T-helper 22 cell (primary cell): ENCODE measurements around the gene RPUSD4.
A peak's percentile ranks its signal among the peaks of the same experiment; 100 is the strongest.
"Not testable (repeated sequence)": the region's sequence is repeated elsewhere in the genome, so short reads cannot be mapped to it uniquely, and the experiment has no call there.

ENCODE experiments used
- DNase-seq: peaks from one replicate; pipeline ENCODE4 v3.0.0-alpha.2; 2020; ENCODE audit warnings: low read depth

RPUSD4 gene, protein sequence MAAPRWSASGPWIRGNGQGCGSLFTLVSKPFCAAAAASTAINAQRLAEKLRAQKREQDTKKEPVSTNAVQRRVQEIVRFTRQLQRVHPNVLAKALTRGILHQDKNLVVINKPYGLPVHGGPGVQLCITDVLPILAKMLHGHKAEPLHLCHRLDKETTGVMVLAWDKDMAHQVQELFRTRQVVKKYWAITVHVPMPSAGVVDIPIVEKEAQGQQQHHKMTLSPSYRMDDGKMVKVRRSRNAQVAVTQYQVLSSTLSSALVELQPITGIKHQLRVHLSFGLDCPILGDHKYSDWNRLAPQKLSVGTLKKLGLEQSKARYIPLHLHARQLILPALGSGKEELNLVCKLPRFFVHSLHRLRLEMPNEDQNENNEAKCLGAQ

DNA sequence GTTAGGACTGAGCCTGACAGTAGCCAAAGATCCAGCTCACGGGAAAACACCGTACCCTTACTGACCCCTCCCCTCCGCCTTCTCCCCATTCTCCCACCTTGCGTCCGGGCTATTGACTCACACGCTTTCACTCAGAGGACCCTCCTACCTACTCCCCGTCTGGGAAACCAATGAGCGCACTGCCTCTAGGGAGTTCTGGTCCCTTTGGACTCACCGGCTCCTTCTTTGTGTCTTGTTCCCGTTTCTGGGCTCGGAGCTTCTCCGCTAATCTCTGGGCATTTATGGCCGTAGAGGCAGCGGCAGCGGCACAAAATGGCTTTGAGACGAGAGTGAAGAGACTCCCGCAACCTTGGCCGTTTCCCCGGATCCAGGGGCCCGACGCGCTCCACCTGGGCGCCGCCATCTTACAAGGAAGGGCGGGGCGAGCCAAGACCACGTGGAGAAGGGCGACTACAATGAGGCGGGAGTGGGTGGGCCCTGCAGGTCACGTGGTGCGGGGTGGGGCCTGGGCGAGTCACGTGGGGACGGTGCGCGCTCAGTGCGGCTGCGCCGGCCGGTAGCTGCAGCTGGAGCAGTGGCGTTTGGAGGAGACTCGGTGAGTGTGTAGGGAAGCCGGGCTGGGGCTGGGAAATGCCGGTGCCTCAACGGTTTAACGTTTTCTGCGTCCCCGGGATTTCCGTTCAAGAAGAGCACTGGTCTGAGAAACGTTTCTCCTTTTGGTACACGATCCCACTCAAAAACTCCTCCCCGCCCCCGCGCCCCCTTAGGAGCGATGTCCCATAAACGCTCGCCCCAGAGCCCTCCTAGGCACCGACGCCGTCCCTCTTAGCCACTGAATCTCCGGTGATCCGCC lies at the start of gene RPUSD4, which contains the start of gene FAM118B:
RPUSD4 (minus strand) TSS at position 415 of the 853 bp plus-strand sequence; CDS start at position 403, 12 bp downstream.
FAM118B (plus strand) TSS at position 547 of the 853 bp plus-strand sequence. CDS start 23,220 bp downstream, outside the sequence.
- DNase-seq: peak; percentile 96

DNA sequence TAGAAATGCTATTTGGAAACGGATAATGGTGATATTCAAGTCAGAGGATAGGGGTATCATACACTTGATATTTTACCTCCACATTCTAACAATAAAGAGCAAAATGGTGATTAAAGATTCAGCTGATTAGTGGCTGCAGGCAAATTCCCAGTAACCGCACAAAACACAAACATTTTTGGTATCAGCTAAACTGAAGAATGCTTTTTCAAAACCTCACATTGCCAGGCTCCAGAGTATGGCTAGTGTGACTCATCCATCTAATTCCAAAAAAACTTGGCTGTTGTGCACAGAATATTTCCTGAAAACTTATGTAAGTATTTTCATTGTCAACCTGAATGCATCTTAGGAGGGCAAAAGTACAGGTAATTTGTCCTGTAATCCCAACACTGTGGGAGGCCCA lies 46.3 kb upstream of the RPUSD4 start:
- no peak for DNase-seq

DNA sequence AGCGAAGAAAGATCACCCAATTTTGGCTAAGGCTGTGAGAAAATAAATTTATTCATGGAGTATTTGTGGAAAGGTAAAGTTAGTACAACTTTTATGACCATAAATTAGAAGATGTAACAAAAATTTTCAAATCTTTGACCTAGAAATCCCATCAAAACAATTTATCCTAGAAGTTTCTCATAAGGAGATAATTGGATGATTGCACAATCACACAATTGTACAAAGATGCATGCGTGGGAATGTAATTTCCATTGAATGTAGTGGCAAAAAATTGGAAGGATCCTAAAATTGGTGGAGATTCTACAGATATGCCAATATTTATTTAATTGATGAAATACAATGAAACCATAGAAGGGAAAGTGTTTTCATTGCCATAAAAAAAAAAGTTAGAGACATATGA lies 45.7 kb upstream of the RPUSD4 start:
- no peak for DNase-seq

DNA sequence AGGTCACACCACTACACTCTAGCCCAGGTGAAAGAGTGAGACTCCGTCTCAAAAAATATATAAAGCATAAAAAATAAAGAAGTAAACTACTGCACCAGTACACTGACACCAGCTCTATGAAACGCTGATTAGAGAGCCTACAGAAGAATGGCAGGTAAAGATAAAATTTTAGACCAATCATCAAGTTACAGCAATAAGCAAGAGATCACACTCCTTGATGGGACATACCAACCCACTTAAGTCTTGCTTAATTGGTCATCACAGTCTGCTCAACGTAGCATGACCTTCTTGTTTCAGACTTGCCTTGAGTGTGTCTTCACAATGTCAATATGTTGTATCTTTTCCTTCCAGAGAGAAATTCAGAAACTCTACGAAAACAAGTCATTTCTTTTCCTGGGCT lies 44.8 kb upstream of the RPUSD4 start:
- no peak for DNase-seq

DNA sequence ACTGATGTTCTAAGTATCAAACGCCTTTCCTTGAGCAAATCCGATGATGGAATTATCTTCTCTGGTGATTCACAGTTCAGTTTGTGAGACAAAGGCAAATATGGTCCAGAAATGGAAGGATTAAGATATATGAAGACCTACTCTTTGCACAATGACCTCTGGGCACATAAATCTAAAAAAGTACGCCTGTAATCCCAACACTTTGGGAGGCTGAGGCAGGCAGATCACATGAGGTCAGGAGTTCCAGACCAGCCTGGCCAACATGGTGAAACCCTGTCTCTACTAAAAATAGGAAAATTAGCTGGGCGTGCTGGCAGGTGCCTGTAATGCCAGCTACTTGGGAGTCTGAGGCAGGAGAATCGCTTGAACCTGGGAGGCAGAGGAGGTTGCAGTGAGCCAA lies 44.1 kb upstream of the RPUSD4 start:
- DNase-seq: not testable (repeated sequence)

DNA sequence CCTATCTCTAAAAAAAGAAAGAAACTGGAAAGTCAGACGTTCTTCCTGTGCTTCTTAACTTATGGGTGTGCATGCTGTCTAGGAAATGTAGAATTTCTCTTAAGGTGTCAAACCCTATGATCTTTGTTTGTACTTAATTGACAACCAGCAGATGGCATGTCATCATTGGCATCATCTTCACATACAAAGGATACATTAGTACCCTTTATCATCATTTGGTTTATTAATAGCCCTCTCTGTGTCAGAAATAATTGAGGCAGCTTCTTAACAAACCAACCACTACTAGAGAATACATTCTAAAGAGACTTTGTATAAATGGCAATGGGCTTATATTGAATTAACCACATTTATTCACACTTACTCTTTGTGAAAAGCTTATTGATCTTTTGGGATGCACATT lies 43.4 kb upstream of the RPUSD4 start:
- DNase-seq: no peak

DNA sequence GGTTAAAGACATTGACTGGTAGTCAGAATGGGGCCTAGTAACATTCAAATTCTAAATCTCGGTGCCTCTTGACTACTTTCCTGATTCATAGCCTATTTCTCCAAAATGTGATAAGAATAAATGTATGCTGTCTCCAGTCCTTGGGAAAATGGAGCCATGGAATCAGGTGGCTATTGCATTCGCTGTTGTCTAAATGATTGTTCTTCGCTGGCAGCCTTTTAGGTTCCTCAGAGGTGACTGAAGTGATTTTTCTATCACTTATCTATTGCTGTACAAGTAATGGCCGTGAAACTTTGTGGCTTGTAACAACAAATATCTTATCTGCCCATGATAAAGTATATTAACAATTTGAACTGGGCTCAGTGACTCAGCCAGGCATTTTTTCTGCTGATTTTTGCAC lies 41.8 kb upstream of the RPUSD4 start:
- DNase-seq: no peak

DNA sequence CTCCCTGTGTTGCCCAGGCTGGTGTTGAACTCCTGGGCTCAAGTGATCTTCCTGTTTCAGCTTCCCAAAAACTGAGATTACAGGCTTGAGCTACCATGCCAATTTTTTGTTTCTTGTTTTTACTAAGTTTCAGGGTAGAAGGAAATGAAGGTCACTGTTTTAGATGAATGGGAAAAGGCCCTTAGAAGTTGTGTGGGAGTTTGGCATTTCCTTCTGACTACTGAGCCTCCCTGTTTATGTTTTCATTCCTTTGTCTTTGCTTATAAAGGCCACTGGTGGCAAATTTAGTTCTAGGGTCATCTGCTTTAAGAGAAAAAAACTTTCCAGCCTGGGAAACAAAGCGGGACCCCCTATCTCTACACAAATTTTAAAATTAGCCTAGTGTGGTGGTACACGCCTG lies 35.2 kb upstream of the RPUSD4 start:
- no peak for DNase-seq

DNA sequence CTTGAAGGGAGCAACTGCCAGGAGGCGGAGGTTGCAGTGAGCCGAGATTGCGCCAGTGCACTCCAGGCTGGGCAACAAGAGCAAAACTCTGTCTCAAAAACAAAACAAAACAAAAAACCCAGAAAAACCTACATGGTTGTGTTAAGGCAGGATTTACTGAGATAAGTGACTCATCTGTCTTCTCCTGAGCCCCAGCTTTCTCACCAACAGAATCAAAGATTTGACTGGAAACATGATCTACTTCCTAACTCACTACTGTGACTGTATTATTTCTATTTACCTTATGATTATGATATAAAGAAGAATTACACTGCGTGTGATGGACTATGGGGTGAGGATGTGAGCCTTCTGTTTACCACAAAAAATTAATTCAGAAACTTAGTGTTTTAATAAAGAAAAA lies 21.9 kb upstream of the RPUSD4 start:
- no peak for DNase-seq

DNA sequence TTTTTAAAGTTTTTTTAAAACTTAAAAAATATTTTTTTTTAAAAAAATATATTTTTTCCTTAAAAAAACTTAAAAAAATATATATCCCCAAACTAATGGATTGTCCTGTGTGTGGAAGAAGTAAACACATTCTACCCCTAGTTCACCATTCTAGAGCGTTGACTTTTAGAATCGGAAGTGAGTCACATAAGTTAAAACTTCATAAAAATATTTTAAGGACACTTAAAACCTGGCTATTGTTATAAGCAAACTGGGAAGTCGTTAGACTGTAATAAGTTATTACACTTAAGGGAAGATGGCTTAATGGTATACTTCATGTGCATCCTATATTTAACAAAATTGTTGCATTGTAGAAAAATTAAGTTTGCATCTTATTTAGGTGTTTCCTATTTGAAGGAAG lies 21.2 kb upstream of the RPUSD4 start:
- no peak for DNase-seq

DNA sequence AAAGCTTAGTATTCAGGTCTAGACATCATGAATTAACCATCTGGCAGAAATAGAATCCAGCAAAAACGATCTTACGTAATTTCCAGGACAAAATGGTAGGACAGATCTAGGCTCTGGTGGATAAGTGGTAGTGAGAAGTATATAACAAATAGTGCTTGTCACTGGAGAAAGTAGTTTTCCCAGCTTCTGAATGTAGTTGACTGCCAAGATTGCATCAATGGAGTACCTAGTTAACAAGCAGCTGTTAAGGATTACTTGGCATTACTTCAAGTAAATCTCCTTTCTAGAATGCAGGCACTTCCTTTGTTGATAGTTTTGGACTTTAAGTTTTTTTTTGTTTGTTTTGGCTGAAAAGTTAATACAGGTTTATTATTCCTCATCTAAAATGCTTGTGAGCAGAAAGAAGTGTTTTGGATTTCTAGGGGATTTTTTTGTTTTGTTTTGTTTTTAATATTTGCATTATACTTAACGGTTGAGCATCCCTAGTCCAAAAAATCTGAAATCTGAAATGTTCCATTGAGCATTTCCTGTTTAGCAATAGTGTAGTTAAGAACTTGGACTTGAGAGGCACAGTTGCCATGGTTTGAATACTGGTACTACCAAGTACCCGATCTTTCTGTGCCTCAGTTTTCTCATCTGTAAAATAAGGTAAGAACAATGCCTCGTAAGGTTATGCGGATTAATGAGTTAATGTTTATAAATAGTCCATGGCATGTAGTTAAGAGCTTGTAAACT lies 20.4 kb upstream of the RPUSD4 start:
- no peak for DNase-seq

DNA sequence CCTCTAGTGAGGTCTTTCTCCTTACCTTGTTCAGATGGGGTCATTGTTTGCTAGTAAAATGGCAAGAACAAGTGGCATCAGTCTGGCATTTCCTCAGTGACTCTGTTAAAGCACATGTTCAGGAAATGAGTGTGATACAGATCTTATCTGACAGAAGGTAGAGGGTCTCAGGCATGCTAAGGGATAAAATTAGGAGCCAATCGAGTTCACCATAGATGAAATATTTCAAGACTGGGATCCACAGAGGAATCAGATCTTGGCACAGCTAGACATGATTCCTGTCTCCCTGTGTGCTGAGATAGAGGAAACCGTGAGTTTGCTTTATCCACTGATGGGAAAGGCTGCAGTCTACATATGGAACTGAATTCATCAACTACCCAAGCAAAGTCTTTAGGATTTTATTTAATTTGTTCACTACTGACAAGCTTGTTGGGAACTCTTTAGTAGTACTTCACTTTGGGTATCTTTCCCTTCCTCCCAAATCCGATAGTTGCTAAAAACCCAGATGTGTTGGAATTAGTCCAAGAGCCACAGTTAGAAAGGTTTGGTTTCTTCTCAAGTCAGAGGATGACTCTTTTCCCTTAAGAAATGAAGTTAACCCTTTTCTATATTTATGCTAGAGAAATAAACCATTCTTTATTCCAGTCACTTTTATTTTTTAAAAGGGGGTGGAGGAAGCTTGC lies 18.5 kb upstream of the RPUSD4 start:
- no peak for DNase-seq

DNA sequence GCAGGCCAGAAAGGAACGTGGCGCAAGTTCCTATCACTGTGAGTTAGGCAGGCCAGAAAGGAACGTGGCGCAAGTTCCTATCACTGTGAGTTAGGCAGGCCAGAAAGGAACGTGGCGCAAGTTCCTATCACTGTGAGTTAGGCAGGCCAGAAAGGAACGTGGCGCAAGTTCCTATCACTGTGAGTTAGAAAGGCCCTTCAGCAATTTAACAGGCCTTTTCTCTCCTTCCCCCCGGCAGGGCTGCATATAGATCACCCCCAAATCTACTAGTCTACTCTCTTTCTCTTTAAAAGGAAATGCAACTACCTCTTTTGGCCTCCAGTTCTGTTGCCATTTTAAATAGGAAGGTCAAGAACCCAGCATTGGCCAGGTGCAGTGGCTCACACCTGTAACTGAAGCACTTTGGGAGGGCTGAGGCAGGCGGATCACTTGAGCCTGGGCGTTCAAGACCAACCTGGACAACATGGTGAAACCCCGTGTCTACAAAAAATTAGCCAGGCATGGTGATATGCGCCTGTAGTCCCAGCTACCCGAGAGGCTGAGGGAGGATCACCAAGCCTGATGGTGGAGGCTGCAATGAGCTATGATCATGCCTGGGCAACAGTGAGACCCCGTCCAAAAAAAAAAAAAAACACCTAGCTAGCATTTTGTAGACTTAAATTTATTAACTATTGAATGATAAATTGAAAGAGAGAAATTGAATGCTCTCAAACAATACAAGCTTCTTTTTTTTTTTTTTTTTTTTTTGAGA lies 15.1 kb upstream of the RPUSD4 start:
- no peak for DNase-seq

DNA sequence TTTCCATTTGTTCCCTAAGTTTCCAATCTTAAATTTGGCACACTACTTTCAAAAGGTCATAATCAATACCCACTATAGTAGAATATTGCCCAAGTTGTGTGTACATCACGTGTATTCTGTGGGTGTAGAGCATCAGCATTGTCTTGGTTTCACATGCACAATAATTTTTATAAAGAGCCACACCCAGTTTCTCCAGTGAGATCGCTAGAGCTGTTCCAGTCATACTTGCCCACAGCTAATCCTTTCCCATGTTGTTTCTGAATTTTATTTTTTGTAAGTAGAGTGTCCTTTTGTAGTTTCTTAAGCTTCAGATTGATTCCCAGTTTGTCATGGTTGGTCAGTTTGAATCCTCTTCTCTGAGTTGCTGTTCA lies 13.8 kb upstream of the RPUSD4 start:
- no peak for DNase-seq

DNA sequence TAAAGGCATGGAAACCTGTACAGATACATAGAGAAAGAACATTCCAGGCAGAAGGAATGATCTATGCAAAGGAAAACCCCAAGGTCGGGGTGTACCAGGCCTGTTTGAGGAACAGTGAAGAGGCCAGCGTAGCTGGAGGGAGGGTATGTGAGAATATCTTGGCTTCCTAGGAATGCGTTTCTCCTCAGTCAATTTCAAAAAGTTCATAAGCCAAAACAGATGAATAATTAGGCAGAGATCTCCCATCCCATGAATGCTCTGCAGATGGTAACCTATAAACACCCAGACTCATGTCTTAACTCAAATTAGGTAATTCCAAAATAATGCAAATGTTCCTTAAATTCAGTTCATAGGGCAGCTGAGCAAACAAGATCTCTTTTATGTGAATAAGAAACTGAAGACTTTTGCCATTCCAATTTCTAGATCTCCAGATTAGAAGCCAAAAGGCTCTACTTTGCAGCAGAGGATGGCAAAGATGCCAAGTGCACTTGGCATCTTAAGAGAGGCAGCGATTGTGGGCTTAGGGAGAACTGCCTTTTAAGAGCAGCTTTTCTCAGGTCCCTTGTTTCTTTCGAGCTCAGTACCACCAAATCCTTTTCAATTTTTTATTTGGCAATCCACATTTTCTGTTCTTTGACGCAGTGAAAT lies 13.3 kb upstream of the RPUSD4 start:
- no peak for DNase-seq

DNA sequence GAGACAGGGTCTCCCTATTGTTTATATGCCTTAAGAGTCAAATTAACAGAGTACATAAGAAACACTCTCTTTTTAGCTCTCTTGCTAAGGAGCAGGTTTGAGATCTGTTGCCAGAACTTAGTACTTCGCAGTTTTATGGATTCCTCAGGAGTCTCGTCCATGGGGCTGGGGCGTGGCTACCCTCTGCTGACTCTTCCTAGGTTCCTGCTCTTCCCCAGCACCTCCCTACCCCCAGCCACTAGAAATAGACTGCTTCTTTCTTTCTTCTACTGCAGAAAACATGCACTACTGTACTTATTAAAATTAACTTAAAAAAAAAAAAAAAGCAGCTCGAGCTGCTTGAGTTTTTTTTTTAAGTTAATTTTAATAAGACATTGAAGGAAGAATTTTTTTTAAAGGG lies 8.1 kb upstream of the RPUSD4 start:
- DNase-seq: no peak

DNA sequence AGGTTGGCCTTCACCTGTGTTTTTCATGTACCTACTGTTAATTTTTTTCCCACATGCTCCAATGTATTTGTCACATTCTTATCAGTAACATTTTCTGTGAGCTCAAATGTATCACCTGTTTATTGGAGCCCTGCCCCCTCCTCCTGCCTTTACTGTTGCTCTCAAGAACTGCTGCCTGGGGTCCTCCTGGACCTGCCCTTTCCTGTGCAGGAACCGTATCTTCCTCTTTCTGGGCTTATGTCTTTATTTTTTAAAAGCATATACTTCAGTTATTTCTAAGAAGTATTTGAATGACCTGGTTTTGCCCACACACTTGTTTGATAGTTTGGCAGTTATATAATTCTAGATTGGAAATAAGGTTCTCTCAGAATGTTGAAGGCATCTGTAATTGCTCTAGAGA lies 6.0 kb upstream of the RPUSD4 start:
- DNase-seq: no peak

DNA sequence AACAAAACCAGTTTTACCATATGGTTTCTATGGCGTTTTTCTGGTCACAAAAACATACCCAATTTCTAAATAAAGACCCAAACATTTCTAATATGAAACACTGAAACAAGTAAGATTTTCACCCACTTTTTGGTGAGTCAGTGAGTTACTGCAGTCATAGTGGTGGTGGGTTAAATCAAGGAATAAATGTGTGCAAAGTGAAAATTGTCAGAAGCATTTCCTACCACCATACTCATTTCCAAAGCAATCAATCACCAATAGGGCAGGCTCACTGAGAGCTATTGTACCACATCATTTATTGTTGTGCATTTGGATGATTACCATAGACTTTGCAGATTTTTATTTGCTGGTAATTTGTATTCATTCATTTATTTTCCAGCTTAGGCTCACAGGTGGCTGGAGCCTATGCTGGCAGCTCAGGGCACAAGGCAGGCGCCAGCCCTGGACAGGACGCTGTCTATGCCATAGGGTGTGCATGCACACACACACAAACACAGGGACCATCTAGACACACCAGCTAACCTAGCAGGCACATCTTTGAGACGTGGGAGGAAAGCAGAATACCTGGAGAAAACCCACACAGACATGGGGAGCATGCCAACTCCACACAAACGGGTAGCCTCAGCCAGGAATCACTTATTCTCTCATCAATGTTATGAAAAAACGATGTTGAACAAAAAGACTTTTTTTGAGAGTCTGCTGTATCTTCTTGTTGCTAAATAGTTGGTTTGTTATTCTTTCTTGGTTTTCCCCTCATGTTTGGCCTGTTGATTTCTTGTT lies 5.3 kb upstream of the RPUSD4 start:
- DNase-seq: no peak

DNA sequence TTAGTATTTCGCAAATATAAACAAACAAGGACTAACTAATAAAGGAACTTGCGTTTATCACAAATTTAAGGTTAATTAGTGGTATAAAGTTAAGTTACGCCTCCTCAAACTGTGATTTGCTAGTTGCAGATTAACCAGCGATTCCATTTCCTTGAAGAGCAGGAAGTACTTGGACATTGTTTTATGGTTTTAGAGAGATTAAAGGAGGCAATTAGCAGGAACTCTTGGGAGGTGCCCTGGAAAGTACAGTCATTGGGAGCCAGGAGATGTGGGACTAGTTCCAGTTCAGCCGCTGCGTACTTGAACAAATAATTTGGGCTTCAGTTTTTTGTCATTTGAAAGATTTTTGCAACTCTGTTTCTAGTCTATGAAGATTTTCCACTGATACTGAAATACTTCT lies 3.4 kb upstream of the RPUSD4 start:
- DNase-seq: no peak

DNA sequence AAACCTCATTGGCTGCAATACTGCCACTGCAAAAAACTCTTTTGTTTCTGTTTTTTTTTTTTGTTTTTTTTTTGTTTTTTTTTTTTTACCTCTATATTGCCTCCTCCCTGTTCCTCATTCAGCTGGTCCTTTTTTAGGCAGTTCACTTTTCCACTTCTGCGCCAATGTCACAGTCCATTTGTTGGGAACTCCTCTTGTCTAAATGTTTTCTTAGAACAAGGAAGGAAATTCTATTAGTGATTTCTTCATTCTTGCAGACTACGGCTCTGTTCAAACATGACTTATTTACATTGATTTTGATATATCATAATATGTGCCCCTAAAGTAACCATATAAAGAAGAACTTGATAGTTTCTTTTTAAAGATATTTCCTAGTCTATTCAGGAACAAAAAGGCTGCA lies 3.0 kb upstream of the RPUSD4 start:
- DNase-seq: no peak
